ENCODE measurements around the gene PARD6G. TPM values are rescaled to one million over a fixed set of nuclear protein-coding genes. Genes with fewer than 3 reads are reported as not detected.

PARD6G gene
- total and polyA plus RNA-seq, 2 of the 13 experiments (the other 11 are each of a cell fraction or from before 2014, with no cell fraction given): 3.6 to 7.4 TPM

GRCh38 chr18:80232030-80232429 lies 15.3 kb downstream of the PARD6G start:
- in situ Hi-C loops (cut with HindIII; ENCODE audit: extremely low pct_ligation_motif_present, low pct_unique_long_range_greater_than_20kb): no loop called here
- no TSS peak for BruUV-seq (replicated peaks)
- intact Hi-C loops (cut with micrococcal nuclease; ENCODE audit: unreplicated experiment): no loop called here
- no peak for FAIRE-seq
- Histone ChIP-seq H3K27me3 (ENCODE audit: control insufficient read depth in 1 of 2, insufficient read depth in 2 of 2, low read length in 2 of 2) (no peaks in the 10 kb centered on the region), H3K79me2 (ENCODE audit: insufficient read depth, low read length) (no peaks in the 10 kb centered on the region), H4K20me1 (ENCODE audit: insufficient read depth, low read length) (peaks cover 3% of the 10 kb centered on the region; the same call in 1 of the 2 replicates), H3K36me3 (replicated peaks in 1 of 2; ENCODE audit: control insufficient read depth in 1 of 2, insufficient read depth in 2 of 2, low read length in 2 of 2) (no peaks in the 10 kb centered on the region), H3K27ac (ENCODE audit: extremely low read length, insufficient read depth, low read length) (no peak overlapping the region), H3K4me3 (replicated peaks in 1 of 3; ENCODE audit: insufficient read depth in 1 of 3, low read depth in 2 of 3, low read length in 3 of 3) (no peak overlapping the region), H3K4me2 (ENCODE audit: low read depth, low read length) (no peak overlapping the region), H3K9ac (ENCODE audit: insufficient read depth, low read depth, low read length) (no peak overlapping the region), H3K4me1 (ENCODE audit: insufficient read depth, low read length) (peaks cover 14% of the 10 kb centered on the region), H2AFZ (ENCODE audit: low read length) (no peak overlapping the region), H3K9me3 (ENCODE audit: low read length) (no peaks in the 10 kb centered on the region)
- ATAC-seq: no peak
- DNase-seq (ENCODE audit: low spot score): no peak
- ChIA-PET POLR2A (no interaction called here), CTCF (ENCODE audit: low intra/inter-chr PET ratio, low total read pairs) (no interaction called here)
- TF ChIP-seq ZNF678 (CRISPR knock-in tag; IDR thresholded peaks at IDR 0.05) (no peak), ZBTB38 (CRISPR knock-in tag; IDR thresholded peaks at IDR 0.05) (no peak), PAWR (CRISPR knock-in tag; IDR thresholded peaks at IDR 0.05; ENCODE audit: borderline replicate concordance) (no peak), ZNF337 (CRISPR knock-in tag; IDR thresholded peaks at IDR 0.05; ENCODE audit: borderline replicate concordance, low read depth) (no peak), GPN1 (CRISPR knock-in tag; IDR thresholded peaks at IDR 0.05; ENCODE audit: borderline replicate concordance) (no peak), ZNF33B (CRISPR knock-in tag; IDR thresholded peaks at IDR 0.05) (no peak), ZNF414 (CRISPR knock-in tag; IDR thresholded peaks at IDR 0.05) (no peak)
- WGBS (ENCODE audit: low lambda C conversion rate): 98% methylated on average over 5 of the region's 5 CpGs

- Histone ChIP-seq H3K4me2 (ENCODE audit: low read depth, low read length) (no peak overlapping the region), H3K4me1 (ENCODE audit: insufficient read depth, low read length) (peaks cover 14% of the 10 kb centered on the region), H2AFZ (ENCODE audit: low read length) (no peak overlapping the region), H3K79me2 (ENCODE audit: insufficient read depth, low read length) (no peaks in the 10 kb centered on the region), H4K20me1 (ENCODE audit: insufficient read depth, low read length) (peaks cover 3% of the 10 kb centered on the region; the same call in 1 of the 2 replicates), H3K27ac (ENCODE audit: extremely low read length, insufficient read depth, low read length) (no peak overlapping the region), H3K36me3 (replicated peaks in 1 of 2; ENCODE audit: control insufficient read depth in 1 of 2, insufficient read depth in 2 of 2, low read length in 2 of 2) (no peaks in the 10 kb centered on the region), H3K27me3 (ENCODE audit: control insufficient read depth in 1 of 2, insufficient read depth in 2 of 2, low read length in 2 of 2) (no peaks in the 10 kb centered on the region), H3K9ac (ENCODE audit: insufficient read depth, low read depth, low read length) (no peak overlapping the region), H3K9me3 (ENCODE audit: low read length) (no peaks in the 10 kb centered on the region), H3K4me3 (replicated peaks in 1 of 3; ENCODE audit: insufficient read depth in 1 of 3, low read depth in 2 of 3, low read length in 3 of 3) (no peak overlapping the region)
- ChIA-PET CTCF (ENCODE audit: low intra/inter-chr PET ratio, low total read pairs) (no interaction called here), POLR2A (no interaction called here)
- BruUV-seq (replicated peaks): no TSS peak
- 95% methylated on average over 5 of the region's 7 CpGs for WGBS (ENCODE audit: low lambda C conversion rate)
- FAIRE-seq: no peak
- DNase-seq (ENCODE audit: low spot score): no peak
- ATAC-seq: no peak
- intact Hi-C loops (cut with micrococcal nuclease; ENCODE audit: unreplicated experiment): no loop called here
- in situ Hi-C loops (cut with HindIII; ENCODE audit: extremely low pct_ligation_motif_present, low pct_unique_long_range_greater_than_20kb): no loop called here
- TF ChIP-seq ZBTB39 (CRISPR knock-in tag; IDR thresholded peaks at IDR 0.05): no peak
- TF ChIP-seq ZNF280D (CRISPR knock-in tag; IDR thresholded peaks at IDR 0.05): no peak
- TF ChIP-seq TFAP4 (IDR thresholded peaks at IDR 0.05; ENCODE audit: borderline replicate concordance, low read depth): no peak
Measured at GRCh38 chr18:80231616-80232015, 15.7 kb downstream of the PARD6G start.

Measured in HepG2 (cell line).